Activated naive CD8-positive, alpha-beta T cell treated with anti-CD3 and anti-CD28 coated beads, Interleukin-2, amount 10 ng/mL, durations not matched to agents 7 days and 5 days (primary cell): ENCODE results near the gene GNB3. TPM values are rescaled to one million over a fixed set of nuclear protein-coding genes. Genes with fewer than 3 reads are reported as not detected.
"Not testable (repeated sequence)": the region's sequence is repeated elsewhere in the genome, so short reads cannot be mapped to it uniquely, and the experiment has no call there.

ENCODE experiments used
- ATAC-seq: fragments of 150-1000 bp; cut with Tn5 transposase; one replicate; pipeline ENCODE4 v1.10.0; 2021; ENCODE audit warnings: low read depth, moderate library complexity
- POLR2A ChIA-PET: fragments of 350-600 bp; sonication (Branson Sonifier 250); formaldehyde crosslinking; loops from one replicate; lab custom pipeline; 2021; ENCODE audit warnings: antibody characterized with exemption; lab: Charles Lee
- DNase-seq: peaks from one replicate; pipeline ENCODE4 v3.0.0; 2021
- H3K27ac Mint-ChIP-seq: one replicate; pipeline ENCODE4 v1.8.0; 2022; ENCODE audit warnings: mild to moderate bottlenecking, mixed read lengths
- H3K27me3 Mint-ChIP-seq: one replicate; pipeline ENCODE4 v1.8.0; 2022; ENCODE audit warnings: mild to moderate bottlenecking, moderate library complexity, mixed read lengths
- H3K36me3 Mint-ChIP-seq: one replicate; pipeline ENCODE4 v1.8.0; 2021; ENCODE audit warnings: mild to moderate bottlenecking, mixed read lengths
- H3K4me1 Mint-ChIP-seq: one replicate; pipeline ENCODE4 v1.8.0; 2021; ENCODE audit warnings: mixed read lengths
- H3K4me3 Mint-ChIP-seq: one replicate; pipeline ENCODE4 v1.8.0; 2022; ENCODE audit warnings: mild to moderate bottlenecking, moderate library complexity, mixed read lengths
- H3K9me3 Mint-ChIP-seq: one replicate; pipeline ENCODE4 v1.8.0; 2021; ENCODE audit warnings: mixed read lengths
- total RNA-seq, 2 experiments: library from RNA; stranded (reverse); gene quantifications; one replicate each; pipeline ENCODE4 v1.2.3, GENCODE V29; 2021

Gene GNB3
- total RNA-seq, 2 experiments from 2014 or later, result 2.6 to 3.1 TPM

- ATAC-seq, result no peak
- H3K36me3 Mint-ChIP-seq, result peaks cover 5% of the 10 kb centered on the region
- no peak for DNase-seq
- no peak overlapping the region for H3K4me3 Mint-ChIP-seq
- POLR2A ChIA-PET, result no interaction called here
- no peaks in the 10 kb centered on the region for H3K9me3 Mint-ChIP-seq
- H3K27ac Mint-ChIP-seq, result no peak overlapping the region
- H3K4me1 Mint-ChIP-seq, result peaks cover 17% of the 10 kb centered on the region
- no peaks in the 10 kb centered on the region for H3K27me3 Mint-ChIP-seq
These were observed 47.6 kb downstream of the GNB3 start for GRCh38 chr12:6888360-6888759.

- ATAC-seq, H3K9me3 Mint-ChIP-seq, H3K27ac Mint-ChIP-seq, POLR2A ChIA-PET, DNase-seq, H3K27me3 Mint-ChIP-seq, H3K4me3 Mint-ChIP-seq, H3K36me3 Mint-ChIP-seq: not testable (repeated sequence)
- H3K4me1 Mint-ChIP-seq, result peaks cover 17% of the 10 kb centered on the region
These were observed 48.1 kb downstream of the GNB3 start for GRCh38 chr12:6888794-6889193.

GRCh38 chr12:6889775-6890573 lies 49.2 kb downstream of the GNB3 start:
- ATAC-seq, H3K27me3 Mint-ChIP-seq, POLR2A ChIA-PET, H3K9me3 Mint-ChIP-seq, H3K36me3 Mint-ChIP-seq, DNase-seq: not testable (repeated sequence)
- Mint-ChIP-seq H3K27ac (peak overlapping the region; percentile 91), H3K4me3 (peak overlapping the region; percentile 88), H3K4me1 (peaks cover 17% of the 10 kb centered on the region)

- peak overlapping the region; percentile 88 for H3K4me3 Mint-ChIP-seq
- H3K4me1 Mint-ChIP-seq, result peaks cover 17% of the 10 kb centered on the region
These were observed 50.3 kb downstream of the GNB3 start for GRCh38 chr12:6890789-6891645.

GRCh38 chr12:6891646-6892001 lies 50.9 kb downstream of the GNB3 start:
- POLR2A ChIA-PET, result interaction anchor here (0.5 to 2.8 kb wide), 26 partner anchors 8 to 262 kb away, joined by 3 to 78 read pairs (median 6); partner anchors contain the start of genes C12orf57, C1RL, CDCA3 and COPS7A
- peak overlapping the region; percentile 91 for H3K27ac Mint-ChIP-seq
- peaks cover 2% of the 10 kb centered on the region for H3K36me3 Mint-ChIP-seq
- ATAC-seq (no peak), DNase-seq (no peak)
- H3K4me1 Mint-ChIP-seq, result peaks cover 17% of the 10 kb centered on the region
- peaks cover under 1% of the 10 kb centered on the region for H3K27me3 Mint-ChIP-seq
- peak overlapping the region; percentile 88 for H3K4me3 Mint-ChIP-seq
- H3K9me3 Mint-ChIP-seq, result no peaks in the 10 kb centered on the region

More at GRCh38 chr12:6890789-6891645, 50.3 kb downstream of the GNB3 start:
- ATAC-seq (peak; percentile 97), DNase-seq (peak; percentile 100)
- Mint-ChIP-seq H3K9me3 (no peaks in the 10 kb centered on the region), H3K36me3 (peaks cover 2% of the 10 kb centered on the region), H3K27me3 (no peaks in the 10 kb centered on the region), H3K27ac (peak overlapping the region; percentile 91)
- POLR2A ChIA-PET, result interaction anchor here (0.5 to 2.8 kb wide), 25 partner anchors 9 to 222 kb away, joined by 3 to 78 read pairs (median 5); partner anchors contain the start of genes C12orf57, C1RL, CDCA3 and COPS7A

GRCh38 chr12:6892683-6893082 lies 52.0 kb downstream of the GNB3 start:
- DNase-seq, ATAC-seq, H3K36me3 Mint-ChIP-seq, H3K9me3 Mint-ChIP-seq, H3K27me3 Mint-ChIP-seq: not testable (repeated sequence)
- H3K4me3 Mint-ChIP-seq, result peak overlapping the region; percentile 88
- POLR2A ChIA-PET, result interaction anchor here (1.3 to 2.8 kb wide), 4 partner anchors 12 to 183 kb away, joined by 3 to 78 read pairs (median 6); partner anchors contain the start of gene SPSB2
- peaks cover 17% of the 10 kb centered on the region for H3K4me1 Mint-ChIP-seq
- peak overlapping the region; percentile 40 for H3K27ac Mint-ChIP-seq

- POLR2A ChIA-PET, result interaction anchor here (1.3 kb wide), 1 partner anchor 21 kb away, joined by 3 read pairs; the partner anchor contains the start of gene SPSB2
- Mint-ChIP-seq H3K9me3 (no peaks in the 10 kb centered on the region), H3K4me1 (peaks cover 14% of the 10 kb centered on the region), H3K27me3 (peaks cover 6% of the 10 kb centered on the region), H3K27ac (no peak overlapping the region), H3K36me3 (peaks cover 2% of the 10 kb centered on the region), H3K4me3 (no peak overlapping the region)
- no peak for ATAC-seq
- DNase-seq, result no peak
These were observed 53.6 kb downstream of the GNB3 start for GRCh38 chr12:6894321-6894720.

Other genes with a start within 250 kb of the GNB3 start
- gene CHD4, start 233.5 kb upstream of the GNB3 start, total RNA-seq, result 100 to 1,000 TPM; 273 to 277 TPM
- gene LPAR5, start 205.0 kb upstream of the GNB3 start, total RNA-seq, result 10 to 100 TPM; 19.4 to 20.9 TPM
- gene ACRBP, start 193.5 kb upstream of the GNB3 start, total RNA-seq, result 1 to 10 TPM; 8.0 to 8.8 TPM
- gene ING4, start 177.8 kb upstream of the GNB3 start, total RNA-seq, result 10 to 100 TPM; 46.9 to 49.3 TPM
- gene ZNF384, start 151.6 kb upstream of the GNB3 start, total RNA-seq, result 10 to 100 TPM; 79.5 to 88.2 TPM
- 1 to 10 TPM in 1 of 2 experiments, under 1 TPM in 1; 0.75 to 1.1 TPM for gene PIANP, start 140.1 kb upstream of the GNB3 start, total RNA-seq
- gene COPS7A, start 116.9 kb upstream of the GNB3 start, total RNA-seq, result 10 to 100 TPM; 29.8 to 35.6 TPM
- gene MLF2, start 87.8 kb upstream of the GNB3 start, total RNA-seq, result 100 to 1,000 TPM; 108 to 118 TPM
- 10 to 100 TPM; 36.2 to 43.5 TPM for gene PTMS, start 74.6 kb upstream of the GNB3 start, total RNA-seq
- 10 to 100 TPM; 46.6 to 52.1 TPM for gene LAG3, start 68.4 kb upstream of the GNB3 start, total RNA-seq
- 1 to 10 TPM; 2.6 to 3.0 TPM for gene CD4, start 51.4 kb upstream of the GNB3 start, total RNA-seq
- under 1 TPM; 0.30 to 0.51 TPM for gene GPR162, start 19.1 kb upstream of the GNB3 start, total RNA-seq
- 1 to 10 TPM; 6.3 to 7.0 TPM for gene P3H3, start 12.5 kb upstream of the GNB3 start, total RNA-seq
- 10 to 100 TPM; 76.7 to 85.2 TPM for gene CDCA3, start 10.4 kb downstream of the GNB3 start, total RNA-seq
- gene USP5, start 11.2 kb downstream of the GNB3 start, total RNA-seq, result 10 to 100 TPM; 84.8 to 95.4 TPM
- gene TPI1, start 26.6 kb downstream of the GNB3 start, total RNA-seq, result 1,000 to 10,000 TPM; 1,129 to 1,200 TPM
- gene SPSB2, start 32.4 kb downstream of the GNB3 start, total RNA-seq, result 10 to 100 TPM; 16.4 to 17.0 TPM
- 1 to 10 TPM; 8.1 to 8.3 TPM for gene LRRC23, start 63.9 kb downstream of the GNB3 start, total RNA-seq
- 100 to 1,000 TPM; 231 to 242 TPM for gene ENO2, start 73.7 kb downstream of the GNB3 start, total RNA-seq
- gene ATN1, start 87.0 kb downstream of the GNB3 start, total RNA-seq, result 10 to 100 TPM; 31.0 to 31.3 TPM
- gene RNU7-1, start 102.9 kb downstream of the GNB3 start, total RNA-seq, result not detected
- 100 to 1,000 TPM; 210 to 217 TPM for gene C12orf57, start 103.1 kb downstream of the GNB3 start, total RNA-seq
- gene PTPN6, start 110.4 kb downstream of the GNB3 start, total RNA-seq, result 100 to 1,000 TPM; 349 to 370 TPM
- 100 to 1,000 TPM; 175 to 189 TPM for gene PHB2, start 129.7 kb downstream of the GNB3 start, total RNA-seq
- 10 to 100 TPM; 50.0 to 55.7 TPM for gene EMG1, start 130.0 kb downstream of the GNB3 start, total RNA-seq
- gene LPCAT3, start 177.6 kb downstream of the GNB3 start, total RNA-seq, result 10 to 100 TPM; 30.3 to 33.9 TPM
- gene C1S, start 219.8 kb downstream of the GNB3 start, total RNA-seq, result 1 to 10 TPM; 1.3 TPM